Chondrocyte (in vitro differentiated cells): Measurements from ENCODE around the gene ADAMTSL4. TPM values are rescaled to one million over a fixed set of nuclear protein-coding genes. Genes with fewer than 3 reads are reported as not detected.
A peak's percentile ranks its signal among the peaks of the same experiment; 100 is the strongest.

Source experiments
- DNase-seq: peaks from one replicate; pipeline ENCODE4 v3.0.0; 2021; ENCODE audit warnings: mixed read lengths, low spot score
- H3K27ac Mint-ChIP-seq: one replicate; pipeline ENCODE4 v1.8.0; 2021; ENCODE audit warnings: mild to moderate bottlenecking, moderate library complexity, mixed read lengths; ENCODE audit not compliant: unreplicated experiment
- H3K27me3 Mint-ChIP-seq: 2 replicates; pipeline ENCODE4 v1.8.0; 2021; ENCODE audit warnings: low read depth, mixed read lengths
- H3K36me3 Mint-ChIP-seq: 2 replicates; pipeline ENCODE4 v1.8.0; 2021; ENCODE audit warnings: low read depth, mixed read lengths
- H3K4me1 Mint-ChIP-seq: 2 replicates; pipeline ENCODE4 v1.8.0; 2021; ENCODE audit warnings: low read depth, mild to moderate bottlenecking, mixed read lengths
- H3K4me3 Mint-ChIP-seq: one replicate; pipeline ENCODE4 v1.8.0; 2021; ENCODE audit warnings: mild to moderate bottlenecking, moderate library complexity, mixed read lengths; ENCODE audit not compliant: unreplicated experiment
- H3K9me3 Mint-ChIP-seq: 2 replicates; pipeline ENCODE4 v1.8.0; 2021; ENCODE audit warnings: low read depth, mixed read lengths
- total RNA-seq: library from RNA; stranded (reverse); gene quantifications from 3 replicates; pipeline ENCODE4 v1.2.1, GENCODE V29; 2021
- TF ChIP-seq, protein P1 (sequence below): fragments of 200-600 bp; sonication (generic); IDR thresholded peaks from 2 replicates; pipeline ENCODE4 v1.5.0; 2021; ENCODE audit warnings: antibody characterized with exemption, mild to moderate bottlenecking, moderate library complexity

The ADAMTSL4 gene
- total RNA-seq, 1 donor from 2014 or later = 5.7 TPM

DNA sequence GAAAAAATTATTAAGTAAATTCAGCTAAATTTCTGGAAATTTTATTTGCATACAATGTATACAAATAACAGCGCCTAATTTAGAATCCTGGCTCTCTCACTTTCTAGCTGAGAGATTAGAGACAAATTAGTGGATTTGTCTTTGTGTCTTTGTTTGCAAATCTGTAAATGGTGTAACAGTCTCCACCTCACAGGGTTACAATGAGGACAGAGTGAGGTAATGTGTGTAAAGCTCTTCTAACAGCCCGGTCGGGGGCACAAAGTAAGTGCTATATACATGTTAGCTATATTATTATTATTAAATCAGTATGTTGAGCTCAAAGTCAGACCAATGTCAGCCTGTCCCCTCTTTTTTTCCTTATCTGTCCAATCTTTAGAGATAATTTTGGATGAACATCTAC lies 5.0 kb upstream of the ADAMTSL4 start:
- Mint-ChIP-seq H3K4me1 (peaks cover 4% of the 10 kb centered on the region), H3K27me3 (no peaks in the 10 kb centered on the region), H3K4me3 (no peak overlapping the region), H3K27ac (no peak overlapping the region), H3K36me3 (no peaks in the 10 kb centered on the region), H3K9me3 (no peaks in the 10 kb centered on the region)
- TF ChIP-seq, protein P1, sequence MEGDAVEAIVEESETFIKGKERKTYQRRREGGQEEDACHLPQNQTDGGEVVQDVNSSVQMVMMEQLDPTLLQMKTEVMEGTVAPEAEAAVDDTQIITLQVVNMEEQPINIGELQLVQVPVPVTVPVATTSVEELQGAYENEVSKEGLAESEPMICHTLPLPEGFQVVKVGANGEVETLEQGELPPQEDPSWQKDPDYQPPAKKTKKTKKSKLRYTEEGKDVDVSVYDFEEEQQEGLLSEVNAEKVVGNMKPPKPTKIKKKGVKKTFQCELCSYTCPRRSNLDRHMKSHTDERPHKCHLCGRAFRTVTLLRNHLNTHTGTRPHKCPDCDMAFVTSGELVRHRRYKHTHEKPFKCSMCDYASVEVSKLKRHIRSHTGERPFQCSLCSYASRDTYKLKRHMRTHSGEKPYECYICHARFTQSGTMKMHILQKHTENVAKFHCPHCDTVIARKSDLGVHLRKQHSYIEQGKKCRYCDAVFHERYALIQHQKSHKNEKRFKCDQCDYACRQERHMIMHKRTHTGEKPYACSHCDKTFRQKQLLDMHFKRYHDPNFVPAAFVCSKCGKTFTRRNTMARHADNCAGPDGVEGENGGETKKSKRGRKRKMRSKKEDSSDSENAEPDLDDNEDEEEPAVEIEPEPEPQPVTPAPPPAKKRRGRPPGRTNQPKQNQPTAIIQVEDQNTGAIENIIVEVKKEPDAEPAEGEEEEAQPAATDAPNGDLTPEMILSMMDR = no peak
- DNase-seq = no peak

DNA sequence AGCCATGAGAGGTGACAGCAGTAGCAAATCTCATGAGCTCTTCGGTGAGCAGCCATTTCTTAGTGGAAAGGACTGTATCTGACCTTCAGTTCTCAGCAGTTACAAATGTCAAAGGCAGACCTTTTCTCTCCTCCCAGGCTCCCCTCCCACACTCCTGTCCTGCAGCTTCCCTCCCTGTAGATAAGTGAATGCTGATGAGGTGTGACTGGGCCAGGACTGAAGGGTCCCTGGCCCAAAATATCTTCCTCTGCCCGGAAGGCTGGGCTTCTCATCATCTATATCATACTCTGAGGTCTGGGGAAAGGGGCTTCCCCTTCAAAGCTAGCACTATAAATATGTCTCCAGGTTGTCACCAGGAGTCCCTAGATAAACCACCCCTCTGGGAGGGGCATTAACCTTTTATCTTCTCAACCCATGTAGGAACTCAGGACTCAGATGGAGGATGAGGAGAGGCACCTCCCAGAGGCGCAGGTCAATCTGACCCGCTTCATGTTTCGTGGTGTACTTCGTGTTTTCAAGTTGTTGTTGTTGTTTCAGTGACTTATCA lies 3.6 kb upstream of the ADAMTSL4 start:
- Mint-ChIP-seq H3K27me3 (no peaks in the 10 kb centered on the region), H3K4me1 (peaks cover 15% of the 10 kb centered on the region), H3K27ac (no peak overlapping the region), H3K4me3 (no peak overlapping the region), H3K36me3 (no peaks in the 10 kb centered on the region), H3K9me3 (no peaks in the 10 kb centered on the region)
- TF ChIP-seq, protein P1 = no peak
- no peak for DNase-seq

DNA sequence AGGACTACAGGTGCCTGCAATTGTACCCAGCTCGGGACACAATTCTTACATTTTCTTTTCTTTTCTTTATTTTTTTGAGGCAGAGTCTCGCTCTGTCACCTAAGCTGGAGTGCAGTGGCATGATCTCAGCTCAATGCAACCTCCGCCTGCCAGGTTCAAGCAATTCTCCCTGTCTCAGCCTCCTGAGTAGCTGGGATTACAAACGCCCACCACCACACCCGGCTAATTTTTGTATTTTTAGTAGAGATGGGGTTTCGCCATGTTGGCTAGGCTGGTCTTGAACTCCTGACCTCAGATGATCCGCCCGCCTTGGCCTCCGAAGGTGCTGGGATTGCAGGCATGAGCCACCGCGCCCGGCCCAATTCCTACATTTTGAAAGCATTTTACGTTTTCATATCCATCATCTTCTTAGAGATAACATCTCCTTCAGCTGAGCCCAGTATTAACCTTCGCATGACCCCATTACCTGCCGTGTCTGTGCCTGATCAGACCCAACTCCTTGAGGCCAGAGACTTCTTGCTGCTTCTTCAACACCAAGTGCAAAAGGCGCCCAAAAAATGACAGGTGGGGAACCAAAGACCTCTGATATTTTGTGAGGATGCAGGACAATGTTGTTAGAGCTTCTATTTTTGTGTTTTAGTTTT lies 2.8 kb upstream of the ADAMTSL4 start:
- no peaks in the 10 kb centered on the region for H3K27me3 Mint-ChIP-seq
- H3K4me3 Mint-ChIP-seq = no peak overlapping the region
- H3K9me3 Mint-ChIP-seq = no peaks in the 10 kb centered on the region
- DNase-seq = no peak
- H3K4me1 Mint-ChIP-seq = peaks cover 23% of the 10 kb centered on the region
- TF ChIP-seq, protein P1 = no peak
- no peaks in the 10 kb centered on the region for H3K36me3 Mint-ChIP-seq
- no peak overlapping the region for H3K27ac Mint-ChIP-seq

DNA sequence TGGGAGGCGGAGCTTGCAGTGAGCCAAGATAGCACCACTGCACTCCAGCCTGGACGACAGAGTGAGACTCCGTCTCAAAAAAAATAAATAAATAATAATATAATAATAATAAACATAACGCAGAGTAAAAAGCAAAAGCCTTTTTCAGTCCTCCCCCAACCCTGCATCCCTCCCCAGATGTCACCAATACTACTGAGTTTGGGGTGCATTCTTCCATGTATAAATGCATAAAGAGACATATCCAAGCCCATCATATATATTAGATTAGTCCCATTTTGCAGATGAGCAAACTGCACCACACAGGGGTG lies 930 bp upstream of the ADAMTSL4 start:
- Mint-ChIP-seq H3K4me1 (peaks cover 34% of the 10 kb centered on the region), H3K4me3 (peak overlapping the region; percentile 67), H3K36me3 (no peaks in the 10 kb centered on the region), H3K9me3 (no peaks in the 10 kb centered on the region), H3K27me3 (no peaks in the 10 kb centered on the region), H3K27ac (peak overlapping the region; percentile 57)
- no peak for DNase-seq
- TF ChIP-seq, protein P1 = no peak

DNA sequence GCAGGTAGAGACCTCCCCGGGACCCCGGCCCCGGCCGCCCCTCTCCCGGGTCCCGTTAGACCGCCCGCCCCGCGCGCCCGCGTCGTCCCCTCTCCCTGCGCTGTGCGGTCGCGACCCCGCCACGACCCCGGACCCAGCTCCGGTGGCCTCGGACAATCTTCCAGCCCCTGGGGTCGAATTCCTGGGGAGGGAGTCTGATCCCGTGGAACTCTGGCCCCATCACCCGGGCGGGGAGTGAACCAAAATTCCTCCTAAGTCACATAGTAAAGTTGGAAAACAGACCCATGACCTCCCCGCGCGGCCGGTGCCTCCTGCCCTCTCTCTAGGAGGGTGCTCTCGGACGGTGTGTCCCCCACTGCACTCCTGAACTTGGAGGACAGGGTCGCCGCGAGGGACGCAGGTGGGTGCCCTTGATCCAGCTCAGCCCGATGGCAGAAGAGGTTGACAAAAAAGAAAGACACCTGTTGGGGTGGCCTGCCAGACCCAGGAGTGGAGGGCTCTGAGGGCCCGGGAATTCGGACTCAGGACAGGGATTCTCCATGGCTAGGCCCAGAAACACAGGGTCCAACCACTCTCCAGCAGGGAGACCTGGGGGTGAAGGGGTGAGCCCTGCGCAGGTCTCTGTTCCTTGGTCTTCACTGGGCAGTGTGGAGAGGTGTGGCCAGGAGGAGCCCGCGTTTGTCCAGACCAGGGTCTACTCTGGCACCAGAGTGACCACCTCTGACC lies 451 bp downstream of the ADAMTSL4 start:
- Mint-ChIP-seq H3K4me3 (peak overlapping the region; percentile 77), H3K36me3 (no peaks in the 10 kb centered on the region), H3K27me3 (no peaks in the 10 kb centered on the region), H3K4me1 (peaks cover 34% of the 10 kb centered on the region), H3K9me3 (no peaks in the 10 kb centered on the region), H3K27ac (peak overlapping the region; percentile 75)
- no peak for DNase-seq
- TF ChIP-seq, protein P1 = no peak
